RWPE2 (cell line): ENCODE results near the gene CFAP157.

Experiments used
- ATAC-seq: fragments of 200-7000 bp; cut with Tn5 transposase; 3 replicates; pipeline ENCODE4 v1.9.1; 2021; ENCODE audit warnings: low read depth
- DNase-seq: peaks from one replicate; pipeline ENCODE4 v3.0.0-alpha.2; 2020; ENCODE audit warnings: low spot score
- H3K27ac ChIP-seq: fragments of 450-650 bp; 2 replicates; pipeline ENCODE4 v1.5.1; 2017; ENCODE audit warnings: mild to moderate bottlenecking; ENCODE audit not compliant: poor library complexity, severe bottlenecking
- H3K27me3 ChIP-seq: fragments of 250-450 bp; sonication (Bioruptor Pico); 2 replicates; pipeline ENCODE4 v1.5.1; 2021; ENCODE audit warnings: mild to moderate bottlenecking, moderate library complexity; ENCODE audit not compliant: insufficient read depth, poor library complexity, severe bottlenecking
- H3K36me3 ChIP-seq: fragments of 250-450 bp; sonication (Bioruptor Pico); 2 replicates; pipeline ENCODE4 v1.5.1; 2020; ENCODE audit warnings: low read depth, mild to moderate bottlenecking, moderate library complexity
- H3K4me1 ChIP-seq: fragments of 250-450 bp; sonication (Bioruptor Pico); 2 replicates; pipeline ENCODE4 v1.5.1; 2021; ENCODE audit warnings: mild to moderate bottlenecking, moderate library complexity; ENCODE audit not compliant: insufficient read depth, poor library complexity, severe bottlenecking
- H3K4me3 ChIP-seq: fragments of 250-450 bp; sonication (Bioruptor Pico); 2 replicates; pipeline ENCODE4 v1.5.1; 2021; ENCODE audit warnings: mild to moderate bottlenecking, moderate library complexity; ENCODE audit not compliant: severe bottlenecking
- H3K9me3 ChIP-seq: fragments of 250-450 bp; sonication (Bioruptor Pico); 2 replicates; pipeline ENCODE4 v1.5.1; 2021; ENCODE audit warnings: mild to moderate bottlenecking, moderate library complexity; ENCODE audit not compliant: severe bottlenecking
- CTCF ChIP-seq: fragments of 450-650 bp; IDR thresholded peaks from one replicate; pipeline ENCODE4 v1.5.1; 2017; ENCODE audit warnings: mild to moderate bottlenecking, moderate library complexity; ENCODE audit not compliant: poor library complexity, severe bottlenecking

Gene CFAP157

DNA sequence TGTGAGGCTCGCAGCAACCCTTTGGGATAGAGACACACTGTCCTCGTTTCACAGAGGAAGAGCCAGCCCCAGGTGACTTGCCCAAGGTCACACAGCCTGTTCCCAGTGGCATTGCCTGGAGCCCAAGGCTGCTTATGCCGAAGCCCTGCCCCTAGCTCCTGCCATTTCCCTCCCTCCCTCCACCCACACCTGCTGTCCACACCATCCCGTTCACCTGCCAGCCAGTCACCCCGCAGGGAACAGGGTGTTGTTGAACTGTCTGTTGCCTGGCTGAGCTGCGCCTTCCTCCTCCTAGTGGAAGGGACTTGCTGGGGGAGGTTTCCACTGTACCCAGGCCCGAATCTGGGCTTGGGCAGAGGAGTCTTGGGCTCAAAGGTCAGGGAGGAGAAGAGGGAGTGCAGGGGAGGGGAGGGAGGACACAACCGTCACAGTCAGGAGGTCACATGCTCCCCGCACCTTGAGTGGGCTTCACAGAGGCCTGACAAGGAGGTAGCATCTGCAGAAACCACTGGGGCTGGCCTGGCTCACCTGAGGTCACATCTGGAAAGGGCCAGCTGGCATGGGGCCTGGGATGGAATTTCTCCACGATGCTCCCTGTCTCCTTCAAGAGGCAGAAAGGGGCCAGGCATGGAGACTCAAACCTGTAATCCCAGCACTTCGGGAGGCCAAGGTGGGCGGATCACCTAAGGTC is 15.4 kb downstream of the CFAP157 start:
- no peaks in the 10 kb centered on the region for H3K9me3 ChIP-seq
- DNase-seq (peak; percentile 34), ATAC-seq (no peak)
- H3K36me3 ChIP-seq = no peaks in the 10 kb centered on the region
- H3K27me3 ChIP-seq = no peaks in the 10 kb centered on the region
- peak overlapping the region; percentile 53 for H3K27ac ChIP-seq
- H3K4me3 ChIP-seq = no peak overlapping the region
- H3K4me1 ChIP-seq = peaks cover 14% of the 10 kb centered on the region
- no peak for TF ChIP-seq CTCF

DNA sequence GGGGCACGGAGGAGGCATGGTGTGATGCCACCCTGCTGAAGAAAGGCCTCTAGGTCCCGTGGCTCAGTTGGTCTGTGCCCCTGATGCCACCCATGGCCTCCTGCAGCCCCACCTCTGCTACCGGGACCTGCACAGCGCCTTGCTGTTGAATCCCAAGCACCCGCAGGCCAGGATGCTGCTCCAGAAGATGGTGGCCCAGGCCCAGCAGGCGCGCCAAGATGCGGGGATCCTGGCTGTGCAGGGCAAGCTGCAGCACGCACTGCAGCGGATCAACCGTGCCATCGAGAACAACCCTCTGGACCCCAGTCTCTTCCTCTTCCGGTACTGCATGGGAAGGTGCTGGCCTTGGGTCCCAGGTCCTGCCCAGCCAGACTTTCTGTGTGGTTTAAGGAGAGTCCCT is 16.2 kb downstream of the CFAP157 start:
- TF ChIP-seq CTCF = no peak
- DNase-seq (peak; percentile 43), ATAC-seq (no peak)
- H3K4me3 ChIP-seq = no peak overlapping the region
- no peak overlapping the region for H3K27ac ChIP-seq
- H3K36me3 ChIP-seq = no peaks in the 10 kb centered on the region
- no peaks in the 10 kb centered on the region for H3K9me3 ChIP-seq
- H3K4me1 ChIP-seq = peaks cover 14% of the 10 kb centered on the region
- no peaks in the 10 kb centered on the region for H3K27me3 ChIP-seq

GRCh38 chr9:127723444-127723843 is 16.7 kb downstream of the CFAP157 start:
- DNase-seq = peak; percentile 49
- TF ChIP-seq CTCF = no peak

DNA sequence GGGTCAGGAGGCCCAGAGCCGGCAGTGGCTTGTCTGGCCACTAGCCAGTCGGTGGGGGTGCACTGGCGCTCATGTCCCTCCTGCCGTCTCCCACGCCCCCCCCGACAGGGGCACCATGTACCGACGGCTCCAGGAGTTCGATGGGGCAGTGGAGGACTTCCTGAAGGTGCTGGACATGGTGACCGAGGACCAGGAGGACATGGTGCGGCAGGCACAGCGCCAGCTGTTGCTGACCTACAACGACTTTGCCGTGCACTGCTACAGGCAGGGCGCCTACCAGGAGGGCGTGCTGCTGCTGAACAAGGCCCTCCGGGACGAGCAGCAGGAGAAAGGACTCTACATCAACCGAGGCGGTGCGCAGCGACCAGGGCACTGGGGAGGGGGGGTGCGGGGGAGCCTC is 17.2 kb downstream of the CFAP157 start:
- peak; percentile 54 for DNase-seq
- no peak for TF ChIP-seq CTCF
- Histone ChIP-seq H3K27me3 (no peaks in the 10 kb centered on the region), H3K9me3 (no peaks in the 10 kb centered on the region), H3K4me1 (peaks cover 14% of the 10 kb centered on the region), H3K4me3 (no peak overlapping the region), H3K36me3 (no peaks in the 10 kb centered on the region), H3K27ac (no peak overlapping the region)
- no peak for ATAC-seq

More at GRCh38 chr9:127723444-127723843, 16.7 kb downstream of the CFAP157 start:
- Histone ChIP-seq H3K9me3 (no peaks in the 10 kb centered on the region), H3K4me3 (no peak overlapping the region), H3K36me3 (no peaks in the 10 kb centered on the region), H3K4me1 (peaks cover 14% of the 10 kb centered on the region), H3K27ac (no peak overlapping the region), H3K27me3 (no peaks in the 10 kb centered on the region)
- ATAC-seq = peak; percentile 53

DNA sequence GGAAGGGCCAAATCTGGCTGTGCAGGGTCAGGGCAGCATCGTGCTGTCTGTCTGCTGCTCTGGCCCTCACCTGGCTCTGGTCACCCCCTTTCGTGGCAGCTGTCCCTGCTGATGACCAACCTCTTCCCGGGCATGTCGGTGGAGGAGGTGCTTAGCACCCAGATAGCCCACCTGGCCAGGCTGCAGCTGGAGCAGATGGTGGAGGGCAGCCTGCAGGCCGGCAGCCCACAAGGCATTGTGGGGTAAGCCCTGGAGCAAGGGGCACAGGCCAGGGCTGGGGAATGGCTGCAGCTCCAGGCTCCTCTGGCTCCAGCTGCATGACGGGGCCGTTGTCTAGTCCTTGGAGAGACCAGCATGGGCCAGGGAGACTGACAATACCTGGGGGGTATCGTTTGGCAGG is 20.1 kb downstream of the CFAP157 start:
- ATAC-seq = no peak

More for the DNA sequence above, 20.1 kb downstream of the CFAP157 start:
- H3K4me3 ChIP-seq = no peak overlapping the region
- TF ChIP-seq CTCF = no peak
- H3K4me1 ChIP-seq = peaks cover 4% of the 10 kb centered on the region
- no peaks in the 10 kb centered on the region for H3K36me3 ChIP-seq
- H3K27ac ChIP-seq = no peak overlapping the region
- no peaks in the 10 kb centered on the region for H3K9me3 ChIP-seq
- peak; percentile 51 for DNase-seq
- H3K27me3 ChIP-seq = no peaks in the 10 kb centered on the region
